GM04504 (cell line): ENCODE measurements around the gene SCARB1.

Source experiments
- DNase-seq: peaks from one replicate; pipeline ENCODE4 v3.0.0-alpha.2; 2012; ENCODE audit warnings: low read depth

The SCARB1 gene

DNA sequence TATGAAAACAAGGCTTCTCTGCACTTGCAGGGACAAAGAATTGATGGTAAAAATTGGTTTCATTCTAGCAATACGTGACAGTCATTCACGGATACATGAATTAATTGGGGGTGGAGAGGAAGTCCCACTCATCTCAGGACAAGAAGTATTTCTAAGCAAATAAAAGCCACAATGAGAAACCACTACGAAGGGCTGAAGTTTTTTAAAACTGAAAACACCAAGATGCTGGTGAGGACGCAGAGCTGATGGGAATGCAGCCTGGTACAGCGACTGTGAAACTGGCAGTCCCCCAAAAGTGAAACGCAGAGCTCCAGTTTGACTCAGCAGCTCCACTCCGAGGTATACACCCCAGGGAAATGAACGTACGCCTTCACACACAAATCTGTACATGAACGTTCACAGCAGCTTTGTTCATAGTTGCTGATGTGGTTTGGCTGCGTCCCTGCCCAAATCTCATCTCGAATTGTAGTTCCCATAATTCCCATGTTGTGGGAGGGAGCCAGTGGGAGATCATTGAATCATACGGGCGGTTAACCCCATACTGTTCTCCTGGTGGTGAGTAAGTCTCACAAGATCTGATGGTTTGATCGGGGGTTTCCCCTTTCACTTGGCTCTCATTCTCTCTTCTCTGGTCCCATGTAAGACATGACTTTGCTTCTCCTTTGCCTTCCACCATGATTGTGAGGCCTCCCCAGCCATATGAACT lies 89.0 kb downstream of the SCARB1 start:
- DNase-seq = peak; percentile 89

- DNase-seq = no peak
These were observed 89.6 kb downstream of the SCARB1 start for GRCh38 chr12:124774054-124774461.

DNA sequence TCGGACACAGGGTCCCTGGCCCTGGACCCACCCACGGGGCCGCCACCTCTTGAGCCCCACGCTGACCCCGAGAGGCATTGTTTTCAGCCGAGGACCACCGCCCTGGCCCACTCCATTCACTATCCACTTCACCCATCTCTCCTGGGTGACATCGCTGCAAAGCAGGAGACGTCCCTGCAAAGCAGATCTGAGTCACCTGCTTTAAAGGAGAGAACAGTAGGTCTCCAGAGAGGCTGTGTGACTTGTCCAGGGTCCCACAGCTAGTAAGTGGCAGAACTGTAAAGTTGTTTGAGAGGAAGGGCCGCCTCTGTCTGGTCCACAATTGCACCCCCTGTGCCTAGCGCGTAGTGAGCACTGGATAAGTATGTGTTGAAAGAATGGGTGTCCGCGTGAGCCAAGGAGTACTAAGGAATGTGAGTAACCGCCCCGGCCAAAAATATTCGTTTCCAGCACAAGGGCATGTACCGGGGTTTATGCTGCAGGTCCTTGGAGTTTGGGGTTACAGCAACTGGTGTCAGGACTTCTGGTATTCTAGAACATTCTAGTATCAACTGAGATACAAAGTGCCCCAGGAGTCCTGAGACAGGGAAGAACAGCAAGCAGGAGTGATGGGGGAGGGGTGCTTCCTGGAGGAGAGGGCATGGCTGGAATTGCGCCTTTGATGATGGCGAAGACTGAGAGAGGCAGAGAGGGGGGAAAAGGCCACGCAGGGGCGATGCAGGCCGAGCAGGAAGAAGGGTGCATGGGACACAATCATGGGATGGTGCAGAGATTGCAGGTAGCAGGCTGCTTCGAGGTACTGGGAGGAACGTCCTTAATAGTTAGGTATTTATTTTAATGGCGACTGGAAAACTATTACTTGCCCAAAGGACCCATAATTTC lies 91.1 kb downstream of the SCARB1 start:
- no peak for DNase-seq

DNA sequence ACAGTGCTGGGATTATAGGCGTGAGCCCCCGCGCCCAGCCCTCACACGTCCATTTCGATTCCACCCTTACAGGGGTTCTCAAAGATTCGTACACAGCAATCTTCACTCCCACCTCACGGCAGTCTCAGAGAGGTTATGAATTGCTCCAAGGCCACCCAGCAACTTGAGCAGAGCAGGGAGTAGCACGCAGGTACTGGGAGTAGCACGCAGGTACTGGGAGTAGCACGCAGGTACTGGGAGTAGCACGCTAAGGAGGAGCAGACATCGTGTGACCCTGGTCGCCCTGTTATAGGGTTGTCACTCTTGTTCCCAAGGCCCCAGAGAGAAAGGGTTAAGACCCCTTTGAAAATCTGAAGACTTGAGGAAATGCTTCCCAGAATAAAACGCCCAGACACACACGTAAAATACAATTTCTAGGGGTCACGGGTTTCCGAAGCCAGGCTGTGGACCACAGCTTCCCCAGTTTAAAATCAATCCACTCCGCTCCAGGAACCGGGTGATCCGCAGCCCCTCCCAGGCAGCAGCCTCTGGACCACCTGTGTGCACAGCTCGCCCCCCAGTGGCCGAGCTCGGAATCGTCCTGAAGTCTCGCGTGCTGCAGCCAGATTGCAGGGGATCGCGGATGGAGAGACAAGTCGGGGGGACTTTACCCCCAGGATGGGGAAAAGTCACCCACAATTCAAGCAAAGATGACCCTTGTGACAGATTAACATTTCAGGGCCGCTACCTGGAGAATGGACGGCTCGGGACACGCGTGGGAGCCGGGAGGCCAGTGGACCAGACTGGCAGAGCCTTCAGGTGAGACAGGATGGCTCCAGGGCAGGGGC lies 92.0 kb downstream of the SCARB1 start:
- no peak for DNase-seq

DNA sequence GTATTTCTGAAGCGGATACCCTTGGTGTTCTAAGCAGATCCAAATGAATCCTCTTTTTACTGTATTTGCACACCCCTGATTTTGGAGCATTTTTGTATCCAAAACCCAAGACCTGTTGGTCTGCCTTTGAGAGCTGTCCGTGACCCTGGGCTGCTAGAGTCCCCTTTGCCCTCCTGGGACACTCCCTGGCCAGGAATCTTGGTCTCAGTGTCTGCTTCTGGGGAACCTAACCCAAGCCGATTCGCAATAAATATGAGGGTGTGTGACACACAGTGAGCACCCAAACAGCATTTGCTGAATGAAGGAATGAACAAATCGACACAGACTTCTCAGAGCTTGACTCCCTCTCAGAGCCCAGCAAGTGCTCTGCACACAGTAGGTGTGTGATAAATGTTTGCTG lies 92.9 kb downstream of the SCARB1 start:
- DNase-seq = no peak

DNA sequence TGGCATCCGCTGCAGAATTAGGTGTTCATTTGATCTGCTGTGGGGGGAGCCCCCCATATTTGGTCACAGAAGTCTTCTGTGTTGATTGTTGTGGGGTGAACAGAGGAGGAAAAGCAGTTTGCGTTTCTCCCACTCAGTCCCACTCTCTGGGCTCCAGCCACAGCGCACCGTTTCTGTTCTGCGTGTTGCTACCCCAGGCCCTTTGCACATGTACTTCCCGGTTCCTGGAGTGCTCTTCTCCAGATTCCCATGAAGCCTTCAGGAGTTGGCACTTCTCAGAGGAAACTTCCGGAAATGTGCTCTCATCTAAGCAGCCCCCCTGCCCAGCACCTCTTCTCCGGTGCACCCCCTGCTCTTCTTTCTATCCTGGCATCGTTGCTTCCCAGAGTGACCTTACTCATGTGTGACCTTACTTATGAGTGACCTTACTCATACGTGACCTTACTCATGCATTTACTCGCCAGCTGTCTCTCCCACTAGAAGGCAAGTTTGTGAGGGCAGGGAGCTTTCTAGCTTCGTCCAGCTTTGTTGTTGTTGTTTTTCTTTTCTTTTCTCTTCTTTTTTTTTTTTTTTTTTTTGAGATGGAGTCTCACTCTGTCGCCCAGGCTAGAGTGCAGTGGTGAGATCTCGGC lies 93.7 kb downstream of the SCARB1 start:
- no peak for DNase-seq

GRCh38 chr12:124769163-124769530 lies 94.5 kb downstream of the SCARB1 start:
- no peak for DNase-seq

GRCh38 chr12:124768452-124769162 lies 95.1 kb downstream of the SCARB1 start:
- DNase-seq = no peak

DNA sequence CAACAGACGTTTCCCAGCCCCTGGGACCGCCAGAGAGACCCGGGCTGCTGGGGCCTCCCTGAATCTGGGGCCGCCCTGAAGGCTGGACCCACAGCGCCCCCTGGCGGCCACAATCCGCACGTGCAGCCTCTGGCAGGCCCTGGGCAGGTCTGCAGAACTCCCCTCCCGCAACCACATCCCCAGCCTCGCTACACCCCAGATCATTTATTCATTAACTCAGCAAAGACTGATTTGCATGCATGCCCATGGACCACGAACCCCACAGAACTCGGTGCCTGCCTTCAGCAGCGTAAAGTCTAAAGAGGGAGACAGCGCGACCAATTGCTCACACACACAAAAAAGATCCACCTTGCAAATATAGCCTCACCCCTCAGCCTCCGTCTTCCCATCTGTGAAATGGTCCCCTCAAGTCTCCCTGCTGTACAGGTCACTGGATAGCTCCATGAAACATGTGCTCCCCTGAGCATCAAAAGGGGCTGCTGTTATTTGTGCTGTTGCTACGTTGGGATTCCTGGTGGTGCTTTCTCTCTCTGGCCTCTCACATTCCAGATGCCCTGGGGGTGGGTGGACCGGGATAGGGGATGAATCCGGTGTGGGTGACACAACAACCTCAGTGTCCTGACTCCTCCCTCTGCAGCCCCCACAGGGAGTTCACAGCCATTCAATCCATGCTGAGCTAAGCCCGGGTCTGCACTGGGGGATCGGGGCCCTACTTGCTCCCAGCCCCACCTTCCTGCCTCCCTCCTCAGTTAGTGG lies 96.4 kb downstream of the SCARB1 start:
- no peak for DNase-seq

DNA sequence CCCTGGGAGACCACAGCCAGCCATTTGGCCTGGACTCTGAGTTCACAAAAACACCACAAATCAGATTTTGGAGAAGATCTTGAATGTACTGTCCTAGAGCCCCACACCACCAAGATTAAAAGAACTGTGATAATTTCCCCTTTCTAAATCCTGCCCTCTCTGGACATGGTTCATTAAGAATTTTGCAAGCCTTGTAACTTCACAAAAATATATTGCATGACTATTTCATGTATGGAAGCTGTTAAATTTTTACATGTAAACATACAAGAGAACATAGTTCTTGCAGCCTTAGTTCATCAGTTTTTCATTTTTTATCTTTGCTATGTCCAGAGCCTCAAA lies 97.0 kb downstream of the SCARB1 start:
- DNase-seq = no peak

- no peak for DNase-seq
These were observed 97.8 kb downstream of the SCARB1 start for GRCh38 chr12:124765581-124766489.

GRCh38 chr12:124764870-124765580 lies 98.6 kb downstream of the SCARB1 start:
- DNase-seq = peak; percentile 93

- no peak for DNase-seq
These were observed 99.2 kb downstream of the SCARB1 start for GRCh38 chr12:124764451-124764850.

DNA sequence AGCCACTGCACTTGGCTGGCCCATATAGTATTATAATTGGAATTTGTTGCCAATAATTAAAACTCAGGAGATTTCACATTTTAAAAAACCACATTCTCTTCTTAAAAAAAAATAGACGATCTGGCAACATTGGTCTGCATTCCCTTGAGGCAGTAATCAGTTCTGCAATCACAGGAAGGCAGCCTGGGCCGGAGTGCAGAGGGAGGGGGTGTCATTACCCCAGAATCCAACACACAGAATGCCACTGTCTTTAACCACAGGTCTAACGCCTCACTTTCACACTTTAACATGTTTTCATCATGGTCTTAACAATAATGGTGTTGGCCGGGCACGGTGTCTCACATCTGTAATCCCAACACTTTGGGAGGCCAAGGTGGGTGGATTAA lies 100.1 kb downstream of the SCARB1 start:
- no peak for DNase-seq

DNA sequence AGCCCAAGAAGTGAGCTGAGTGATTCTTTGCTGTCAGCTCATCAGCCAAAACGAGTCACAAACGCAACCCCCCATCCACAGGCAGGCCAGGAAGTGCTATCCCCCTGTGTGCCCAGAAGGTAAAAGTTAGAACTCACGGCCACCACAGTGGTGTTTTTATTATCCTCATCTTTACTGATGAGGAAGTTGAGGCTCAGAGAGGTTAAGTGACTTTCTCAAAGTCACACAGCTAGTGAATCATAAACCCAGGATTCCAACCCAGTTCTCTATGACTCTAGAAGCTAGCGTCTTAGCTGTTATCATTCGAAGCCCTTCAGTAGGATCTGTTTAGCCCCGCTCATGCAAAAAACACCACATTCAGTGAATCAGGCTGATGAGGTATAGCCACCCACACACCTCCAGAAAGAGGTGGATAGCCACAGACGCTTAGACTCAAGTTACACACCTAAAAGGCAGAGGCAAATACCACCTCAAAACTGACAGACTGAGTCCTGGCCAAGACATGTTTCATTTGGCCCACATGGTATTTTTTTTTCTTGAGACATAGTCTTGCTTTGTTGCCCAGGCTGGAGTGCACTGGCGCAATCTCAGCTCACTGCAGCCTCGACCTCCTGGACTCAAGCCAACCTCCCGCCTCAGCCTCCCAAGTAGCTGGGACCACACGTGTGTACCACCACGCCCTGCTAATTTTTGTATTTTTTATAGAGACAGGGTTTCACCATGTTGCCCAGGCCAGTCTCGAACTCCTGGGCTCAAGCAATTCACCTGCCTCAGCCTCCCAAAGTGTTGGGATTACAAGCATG lies 100.7 kb downstream of the SCARB1 start:
- DNase-seq = no peak

DNA sequence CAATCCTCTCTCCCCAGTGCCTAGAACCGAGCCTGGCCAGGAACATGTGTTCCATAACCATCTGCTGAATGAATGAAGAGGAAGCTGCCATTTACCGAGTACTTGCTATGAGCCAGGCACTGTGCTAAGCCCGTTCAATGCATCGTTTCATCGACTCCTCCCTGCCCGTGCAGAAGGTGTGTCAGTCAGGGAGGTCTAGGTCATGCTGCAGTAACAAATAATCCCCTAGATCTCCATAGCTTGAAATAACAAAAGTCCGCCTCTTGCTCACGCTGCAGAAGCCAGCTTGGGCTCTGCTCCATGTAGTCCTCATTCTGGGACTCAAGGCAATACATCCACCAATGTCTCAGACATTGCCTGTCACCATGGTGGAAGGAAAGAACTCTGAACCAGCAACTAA lies 101.3 kb downstream of the SCARB1 start:
- DNase-seq = no peak

- DNase-seq = no peak
These were observed 101.8 kb downstream of the SCARB1 start for GRCh38 chr12:124761871-124762270.

- DNase-seq = no peak
These were observed 102.6 kb downstream of the SCARB1 start for GRCh38 chr12:124761056-124761455.
